Measurements from ENCODE around the gene ELFN2. TPM values are rescaled to one million over a fixed set of nuclear protein-coding genes. Genes with fewer than 3 reads are reported as not detected.
A peak's percentile ranks its signal among the peaks of the same experiment; 100 is the strongest.

ELFN2 gene
- total and polyA plus RNA-seq, 2 of the 13 experiments (the other 11 are each of a cell fraction or from before 2014, with no cell fraction given): 0.01 TPM; not detected in 1

DNA sequence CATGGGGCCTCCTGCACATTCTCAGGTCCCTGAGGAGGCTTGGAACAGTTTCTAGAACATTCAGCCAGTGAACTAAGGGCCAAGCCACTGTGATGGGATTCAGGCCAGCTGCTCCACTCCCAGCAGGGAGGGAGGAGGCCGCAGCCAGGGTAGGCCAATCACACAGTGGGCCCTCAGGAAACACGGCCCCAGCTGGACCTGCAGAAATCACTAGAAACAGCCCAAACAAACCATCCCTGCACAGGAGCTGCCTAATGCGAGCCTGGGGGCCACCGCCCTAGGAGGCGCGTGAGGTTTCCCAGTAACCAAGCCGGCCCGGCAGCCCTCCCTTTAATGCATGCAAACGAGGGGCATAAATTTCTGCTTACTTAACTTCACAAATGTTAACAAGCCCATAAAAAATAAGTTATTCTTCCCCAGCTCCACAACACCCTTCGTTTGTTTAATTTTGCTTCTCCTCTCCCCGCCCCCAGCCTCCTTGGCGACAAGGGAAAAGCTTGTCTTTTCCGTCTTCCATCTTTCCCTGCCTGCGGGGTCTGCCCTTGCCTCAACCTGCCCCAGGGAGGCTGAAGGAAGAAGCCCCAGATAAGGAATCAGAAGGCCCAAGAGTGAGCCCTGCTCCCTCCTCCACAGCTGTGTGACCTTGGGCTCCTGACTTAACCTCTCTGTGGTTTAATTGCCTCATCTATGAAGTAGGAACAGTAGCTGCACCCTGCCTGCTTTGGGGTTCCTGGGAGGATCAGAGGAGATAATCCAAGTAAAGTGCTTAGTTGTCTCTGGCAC, 25.7 kb downstream of the ELFN2 start:
- H3K9me3 ChIP-seq (ENCODE audit: low read length): no peaks in the 10 kb centered on the region
- no peaks in the 10 kb centered on the region for H3K36me3 ChIP-seq (replicated peaks in 1 of 2; ENCODE audit: control insufficient read depth in 1 of 2, insufficient read depth in 2 of 2, low read length in 2 of 2)
- TF ChIP-seq RCOR2 (CRISPR knock-in tag; IDR thresholded peaks at IDR 0.05) (no peak), ZMYM2 (CRISPR knock-in tag; IDR thresholded peaks at IDR 0.05) (no peak), ZNF768 (CRISPR knock-in tag; IDR thresholded peaks at IDR 0.05) (peak; percentile 85), MTA3 (CRISPR knock-in tag; IDR thresholded peaks at IDR 0.05) (no peak)
- no TSS peak for BruUV-seq (replicated peaks)
- DNase-seq (ENCODE audit: low spot score): no peak
- intact Hi-C loops (cut with micrococcal nuclease; ENCODE audit: unreplicated experiment): no loop called here
- ATAC-seq: no peak
- ChIA-PET POLR2A (no interaction called here), CTCF (ENCODE audit: low intra/inter-chr PET ratio, low total read pairs) (no interaction called here)
- 58% methylated on average over 10 of the region's 14 CpGs for WGBS (ENCODE audit: low lambda C conversion rate)
- H3K4me3 ChIP-seq (replicated peaks in 1 of 3; ENCODE audit: insufficient read depth in 1 of 3, low read depth in 2 of 3, low read length in 3 of 3): no peak overlapping the region
- no peak overlapping the region for H3K9ac ChIP-seq (ENCODE audit: insufficient read depth, low read depth, low read length)
- no peak overlapping the region for H3K27ac ChIP-seq (ENCODE audit: extremely low read length, insufficient read depth, low read length)
- in situ Hi-C loops (cut with HindIII; ENCODE audit: extremely low pct_ligation_motif_present, low pct_unique_long_range_greater_than_20kb): no loop called here
- H3K27me3 ChIP-seq (ENCODE audit: control insufficient read depth in 1 of 2, insufficient read depth in 2 of 2, low read length in 2 of 2): peaks cover 2 to 14% of the 10 kb centered on the region in 2 experiments; a peak in 3 of 5 replicates
- H3K4me2 ChIP-seq (ENCODE audit: low read depth, low read length): no peak overlapping the region
- no peaks in the 10 kb centered on the region for H3K4me1 ChIP-seq (ENCODE audit: insufficient read depth, low read length)
- no peaks in the 10 kb centered on the region for H3K79me2 ChIP-seq (ENCODE audit: insufficient read depth, low read length)
- H2AFZ ChIP-seq (ENCODE audit: low read length): no peak overlapping the region
- no peak for FAIRE-seq
- H4K20me1 ChIP-seq (ENCODE audit: insufficient read depth, low read length): 0 out of 2 replicates have a peak, but pooled peaks cover 3% of the 10 kb centered on the region

GRCh38 chr22:37400719-37401118, 26.6 kb downstream of the ELFN2 start:
- H3K27ac ChIP-seq (ENCODE audit: extremely low read length, insufficient read depth, low read length): no peak overlapping the region
- 0 out of 2 replicates have a peak, but pooled peaks cover 3% of the 10 kb centered on the region for H4K20me1 ChIP-seq (ENCODE audit: insufficient read depth, low read length)
- H3K9ac ChIP-seq (ENCODE audit: insufficient read depth, low read depth, low read length): no peak overlapping the region
- no peaks in the 10 kb centered on the region for H3K79me2 ChIP-seq (ENCODE audit: insufficient read depth, low read length)
- in situ Hi-C loops (cut with HindIII; ENCODE audit: extremely low pct_ligation_motif_present, low pct_unique_long_range_greater_than_20kb) (no loop called here), intact Hi-C loops (cut with micrococcal nuclease; ENCODE audit: unreplicated experiment) (no loop called here)
- H3K36me3 ChIP-seq (replicated peaks in 1 of 2; ENCODE audit: control insufficient read depth in 1 of 2, insufficient read depth in 2 of 2, low read length in 2 of 2): no peaks in the 10 kb centered on the region
- TF ChIP-seq NFE2 (CRISPR knock-in tag; IDR thresholded peaks at IDR 0.05): no peak
- TF ChIP-seq RNF219 (CRISPR knock-in tag; IDR thresholded peaks at IDR 0.05): no peak
- no peak for TF ChIP-seq AGO2 (optimal IDR thresholded peaks at IDR 0.05; ENCODE audit: low read depth, low read length)
- TF ChIP-seq LCORL (IDR thresholded peaks at IDR 0.05): peak; percentile 89
- no peak for TF ChIP-seq LCORL (CRISPR knock-in tag; IDR thresholded peaks at IDR 0.05)
- no peak for TF ChIP-seq ZNF337 (CRISPR knock-in tag; IDR thresholded peaks at IDR 0.05; ENCODE audit: borderline replicate concordance, low read depth)
- TF ChIP-seq HDAC2 (CRISPR knock-in tag; IDR thresholded peaks at IDR 0.05): no peak
- no peak for TF ChIP-seq IRX3 (CRISPR knock-in tag; IDR thresholded peaks at IDR 0.05; ENCODE audit: borderline replicate concordance, low read depth)
- H3K4me2 ChIP-seq (ENCODE audit: low read depth, low read length): no peak overlapping the region
- H3K9me3 ChIP-seq (ENCODE audit: low read length): no peaks in the 10 kb centered on the region
- H3K4me1 ChIP-seq (ENCODE audit: insufficient read depth, low read length): no peaks in the 10 kb centered on the region
- no peak overlapping the region for H3K4me3 ChIP-seq (replicated peaks in 1 of 3; ENCODE audit: insufficient read depth in 1 of 3, low read depth in 2 of 3, low read length in 3 of 3)
- DNase-seq (ENCODE audit: low spot score) (no peak), FAIRE-seq (no peak), ATAC-seq (peak; percentile 24; the same call in 1 of the 3 replicates)
- ChIA-PET CTCF (ENCODE audit: low intra/inter-chr PET ratio, low total read pairs) (no interaction called here), POLR2A (no interaction called here)
- no TSS peak for BruUV-seq (replicated peaks)
- H3K27me3 ChIP-seq (ENCODE audit: control insufficient read depth in 1 of 2, insufficient read depth in 2 of 2, low read length in 2 of 2): peaks cover 2 to 14% of the 10 kb centered on the region in 2 experiments; a peak in 3 of 5 replicates
- 8% methylated on average over 9 of the region's 11 CpGs for WGBS (ENCODE audit: low lambda C conversion rate)
- H2AFZ ChIP-seq (ENCODE audit: low read length): no peak overlapping the region

All from HepG2 (cell line).